COLO668 (cell line): Measurements from ENCODE around the gene UST.

Source experiments
- DNase-seq: peaks from one replicate; lab custom pipeline; 2025; ENCODE audit not compliant: unreplicated experiment; lab: John Stamatoyannopoulos, UW

The UST gene

DNA sequence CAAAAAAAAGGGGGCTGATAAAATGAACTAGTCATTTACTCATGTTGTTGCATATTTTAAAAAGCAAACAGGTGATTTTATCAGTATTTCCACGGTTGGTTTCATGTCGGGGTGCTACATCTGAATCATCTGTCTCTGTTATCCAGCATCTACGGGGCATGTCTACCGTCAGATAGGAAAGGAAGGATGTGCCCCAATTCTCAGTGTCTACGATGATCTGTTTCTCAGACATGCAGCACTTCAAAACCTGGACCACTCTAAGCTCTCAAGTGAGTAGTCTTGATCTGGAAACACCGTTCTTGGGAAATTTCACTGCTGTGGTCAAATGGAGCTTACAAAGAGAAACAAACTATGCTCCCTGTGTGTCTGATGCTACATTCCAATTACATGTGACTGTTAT lies 330.4 kb downstream of the UST start:
- no peak for DNase-seq

GRCh38 chr6:149078211-149078782 lies 331.5 kb downstream of the UST start:
- no peak for DNase-seq

GRCh38 chr6:149079456-149079855 lies 332.6 kb downstream of the UST start:
- no peak for DNase-seq

DNA sequence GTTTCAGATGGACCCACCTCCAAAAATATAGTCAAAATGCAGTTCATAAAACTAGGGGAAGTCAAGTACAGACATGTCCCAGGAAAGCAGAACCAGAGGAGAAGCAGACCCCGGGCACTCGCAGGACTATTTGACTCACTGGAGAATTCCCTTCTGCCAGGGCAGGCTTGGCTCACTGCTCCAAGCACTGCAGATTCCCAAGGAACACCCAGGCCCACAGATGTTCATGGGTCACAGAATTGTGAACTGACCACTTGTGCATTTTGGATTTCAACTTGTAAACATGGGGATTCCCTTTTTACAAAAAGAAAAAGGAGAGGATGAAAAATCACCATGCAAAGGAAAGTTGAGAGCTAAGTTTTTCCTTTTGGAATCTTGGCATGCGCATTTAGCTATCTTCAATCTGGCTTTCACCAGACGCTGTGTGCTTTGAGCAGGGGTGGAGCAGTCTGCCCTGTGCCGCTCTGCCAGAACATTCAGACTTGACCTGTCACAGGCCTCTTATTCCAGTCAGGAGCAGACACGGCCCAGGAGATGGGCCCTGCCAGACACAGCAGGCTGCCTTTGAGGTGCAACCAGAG lies 333.2 kb downstream of the UST start:
- DNase-seq = no peak

DNA sequence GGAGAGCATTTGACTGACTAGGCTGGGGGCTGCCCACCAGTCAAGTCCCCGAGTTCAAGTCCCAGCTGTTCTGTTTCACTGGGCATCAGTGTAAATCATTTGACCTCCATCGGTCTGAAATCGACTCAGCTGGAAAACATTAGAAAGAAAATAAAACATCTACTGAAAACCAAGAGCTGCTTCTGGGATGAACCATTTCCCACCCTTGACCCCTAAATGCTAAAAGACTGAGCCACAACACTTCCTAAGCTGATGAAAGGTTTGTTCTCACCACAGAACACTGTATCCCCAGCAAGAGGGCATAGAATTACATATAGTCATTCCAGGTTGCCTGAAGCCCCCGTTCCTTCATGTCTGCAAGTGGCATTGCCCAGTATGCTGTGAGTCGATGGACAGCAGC lies 333.7 kb downstream of the UST start:
- no peak for DNase-seq

- DNase-seq = no peak
Observed at GRCh38 chr6:149081281-149081680, 334.5 kb downstream of the UST start.

DNA sequence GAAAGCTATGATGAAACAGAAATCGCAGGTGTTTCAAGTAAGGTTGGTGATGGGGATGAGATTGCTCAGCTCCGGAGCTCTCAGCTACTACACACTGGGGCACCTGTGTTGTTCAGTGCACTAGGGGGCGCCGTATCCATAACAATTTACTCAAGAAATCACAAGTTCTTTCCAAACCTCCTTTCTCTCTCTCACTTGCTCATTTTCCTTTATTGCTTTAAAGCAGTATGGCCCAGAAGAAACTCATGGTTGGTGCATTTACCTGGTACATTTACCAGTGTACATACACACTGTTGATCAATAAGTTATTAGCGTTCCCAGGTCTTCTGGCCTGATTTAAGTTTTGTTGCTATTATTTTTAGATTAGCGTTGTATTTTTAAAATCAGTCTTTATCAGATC lies 335.5 kb downstream of the UST start:
- DNase-seq = peak; percentile 47

DNA sequence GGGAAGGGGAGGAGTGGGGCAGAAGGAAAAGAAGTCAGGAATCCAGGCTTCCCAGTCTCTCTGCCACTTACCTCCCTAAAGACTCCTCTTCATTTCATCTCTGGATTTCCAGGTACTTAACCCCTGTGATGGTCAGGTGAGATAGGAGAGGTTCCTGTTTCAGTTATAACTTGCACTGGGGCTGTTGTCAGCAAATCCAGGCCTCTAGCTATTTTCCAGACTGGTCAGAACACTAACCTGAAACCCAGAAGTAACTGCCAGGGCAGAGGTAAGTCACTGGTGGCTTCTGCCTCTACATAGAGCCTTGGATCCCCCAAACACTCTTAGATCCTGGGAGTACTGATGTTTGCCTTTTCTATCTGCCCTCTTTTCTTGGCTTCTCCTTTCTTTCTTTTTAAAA lies 337.2 kb downstream of the UST start:
- DNase-seq = no peak

DNA sequence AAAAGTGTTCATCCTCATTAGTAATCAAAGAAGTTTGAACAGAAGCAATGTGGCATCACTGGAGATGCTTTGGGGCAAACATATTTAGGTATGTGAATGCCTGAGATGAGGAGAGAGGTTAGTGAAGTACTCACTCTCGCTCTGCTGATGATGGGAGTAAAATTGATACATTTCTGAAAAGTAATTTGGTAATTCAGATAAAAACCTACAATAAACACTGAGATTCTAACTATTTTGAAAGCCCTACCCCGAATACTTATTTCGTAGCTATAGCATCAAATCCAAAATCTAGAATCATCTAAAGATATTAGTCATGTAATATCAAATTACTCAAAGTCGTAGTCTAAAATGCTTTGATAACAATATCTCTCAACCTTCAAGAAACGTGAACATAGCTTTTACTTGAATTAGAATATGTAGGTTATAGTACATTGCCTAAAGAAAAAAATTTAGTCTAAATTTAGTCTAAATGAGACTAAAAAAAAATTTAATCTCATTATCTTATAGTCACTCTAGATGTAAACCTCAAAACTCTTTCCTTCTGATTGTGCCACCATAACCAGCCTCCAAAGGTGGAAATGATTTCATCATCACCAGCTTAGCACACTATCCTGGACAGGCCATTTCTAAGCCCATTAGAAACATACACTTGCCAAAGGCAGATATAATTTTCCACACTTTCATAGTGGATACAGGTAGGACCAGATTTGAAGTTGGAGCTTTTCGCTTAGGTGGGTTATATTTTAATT lies 338.2 kb downstream of the UST start:
- no peak for DNase-seq

DNA sequence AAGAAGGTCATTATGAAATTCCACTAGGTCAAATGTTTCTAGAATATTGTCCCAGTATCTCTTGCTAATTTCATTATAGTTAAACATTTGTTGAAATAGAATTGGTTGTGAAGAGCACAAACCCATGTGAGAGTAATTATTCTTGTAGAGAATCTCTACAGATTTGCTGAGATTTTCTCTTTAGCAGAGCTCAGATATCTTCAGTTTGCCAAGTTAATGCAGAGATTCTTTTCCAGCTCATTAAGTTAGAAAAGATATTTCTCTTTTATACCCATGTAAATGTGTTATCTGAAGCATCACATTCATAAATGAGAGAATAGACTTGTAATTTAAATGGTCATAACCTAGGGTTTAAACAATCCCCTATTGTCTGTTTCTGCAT lies 338.7 kb downstream of the UST start:
- DNase-seq = no peak

DNA sequence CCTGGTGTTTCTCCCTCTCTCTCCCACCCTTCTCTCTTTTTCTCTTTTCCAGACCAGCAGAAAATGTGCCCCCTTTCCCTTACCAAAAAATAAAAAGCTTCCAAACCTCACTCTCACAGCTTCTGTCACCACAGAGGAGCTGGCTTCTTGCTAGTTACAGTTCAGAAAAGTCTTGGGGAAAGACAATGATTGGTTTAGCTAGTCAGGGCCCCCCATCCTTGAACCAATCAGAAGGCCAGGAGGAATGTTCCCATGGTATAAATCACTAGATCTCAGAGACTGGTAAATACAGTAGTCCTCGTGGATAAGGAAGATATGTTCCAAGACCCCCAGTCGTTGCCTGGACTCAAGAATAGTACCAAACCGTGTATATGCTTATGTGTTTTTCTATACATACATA lies 339.5 kb downstream of the UST start:
- no peak for DNase-seq

GRCh38 chr6:149087898-149088297 lies 341.1 kb downstream of the UST start:
- no peak for DNase-seq

GRCh38 chr6:149088361-149088760 lies 341.5 kb downstream of the UST start:
- no peak for DNase-seq

GRCh38 chr6:149089510-149089909 lies 342.7 kb downstream of the UST start:
- DNase-seq = no peak

- no peak for DNase-seq
Observed at GRCh38 chr6:149090937-149091336, 344.1 kb downstream of the UST start.

DNA sequence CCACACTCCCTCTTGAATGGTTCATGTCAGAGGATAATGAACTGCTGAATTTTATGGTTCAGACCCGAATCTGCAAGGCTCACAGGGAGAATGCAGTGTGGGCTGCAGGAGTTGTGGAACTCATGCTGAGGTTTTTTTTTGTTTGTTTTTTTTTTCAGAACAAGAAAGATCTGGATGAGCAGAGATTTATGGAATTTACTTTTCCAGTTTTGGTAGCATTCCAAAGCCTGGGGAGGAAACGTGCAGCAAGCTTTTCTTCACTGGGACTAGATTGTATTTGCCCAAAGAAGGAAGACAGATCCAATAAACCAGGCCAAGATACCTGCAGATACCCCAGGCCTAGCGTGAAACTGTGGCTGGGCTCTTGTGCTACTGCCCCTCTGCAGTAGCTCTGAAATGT lies 346.8 kb downstream of the UST start:
- DNase-seq = no peak

- DNase-seq = no peak
Observed at GRCh38 chr6:149094156-149094555, 347.3 kb downstream of the UST start.

GRCh38 chr6:149094934-149095351 lies 348.1 kb downstream of the UST start:
- no peak for DNase-seq

GRCh38 chr6:149095842-149096241 lies 349.0 kb downstream of the UST start:
- DNase-seq = no peak

DNA sequence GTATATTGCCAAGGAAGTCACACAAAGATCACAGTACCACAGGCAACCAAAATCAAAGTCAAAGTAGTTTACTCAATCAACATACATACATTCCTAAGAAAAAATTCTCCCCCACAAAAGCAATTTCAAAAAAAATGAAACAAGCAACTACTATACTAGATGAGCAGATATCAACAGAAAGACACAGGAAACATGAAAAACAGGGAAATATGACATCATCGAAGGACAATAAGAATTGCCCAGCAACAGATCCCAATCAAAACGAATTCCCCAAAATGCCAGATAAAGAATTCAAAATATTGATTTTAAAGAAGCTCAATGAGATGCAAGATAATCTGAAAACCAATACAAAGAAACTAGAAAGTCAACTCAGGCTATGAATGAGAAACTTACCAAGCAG lies 351.0 kb downstream of the UST start:
- DNase-seq = no peak

- no peak for DNase-seq
Observed at GRCh38 chr6:149098700-149099276, 352.0 kb downstream of the UST start.

DNA sequence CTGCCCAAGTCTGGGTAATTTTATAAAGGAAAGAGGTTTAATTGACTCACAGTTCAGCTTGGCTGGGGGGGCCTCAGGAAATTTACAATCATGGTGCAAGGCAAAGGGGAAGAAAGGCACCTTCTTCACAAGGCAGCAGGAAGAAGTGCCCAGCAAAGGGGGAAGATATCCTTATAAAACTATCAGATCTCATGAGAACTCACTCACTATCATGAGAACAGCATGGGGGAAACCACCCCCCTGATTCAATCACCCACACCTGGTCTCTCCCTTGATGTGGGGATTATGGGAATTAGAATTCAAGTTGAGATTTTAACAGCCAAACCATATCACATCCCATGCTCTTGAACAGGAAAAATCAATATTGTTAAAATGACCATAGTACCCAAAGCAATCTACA lies 355.5 kb downstream of the UST start:
- DNase-seq = no peak
